Smooth muscle cell (in vitro differentiated cells): ENCODE results near the gene DNAH14. TPM values are rescaled to one million over a fixed set of nuclear protein-coding genes. Genes with fewer than 3 reads are reported as not detected.
"Not testable (repeated sequence)": the region's sequence is repeated elsewhere in the genome, so short reads cannot be mapped to it uniquely, and the experiment has no call there.

ENCODE experiments used
- DNase-seq: peaks from one replicate; lab custom pipeline; 2025; ENCODE audit not compliant: unreplicated experiment; lab: John Stamatoyannopoulos, UW
- H2AFZ ChIP-seq: fragments of 200-600 bp; sonication (generic); 2 replicates; pipeline ENCODE4 v1.6.0; 2016; ENCODE audit warnings: antibody characterized with exemption, low read depth, mild to moderate bottlenecking
- H3F3A ChIP-seq: fragments of 200-600 bp; sonication (generic); 2 replicates; pipeline ENCODE4 v1.6.0; 2017; ENCODE audit warnings: antibody characterized with exemption, low read depth
- H3K27ac ChIP-seq: fragments of 200-600 bp; sonication (generic); 2 replicates; pipeline ENCODE4 v1.5.1; 2016; ENCODE audit warnings: low read depth, mild to moderate bottlenecking
- H3K27me3 ChIP-seq: fragments of 200-600 bp; sonication (generic); 2 replicates; pipeline ENCODE4 v1.6.1; 2016; ENCODE audit warnings: low read depth, mild to moderate bottlenecking
- H3K36me3 ChIP-seq: fragments of 200-600 bp; sonication (generic); 2 replicates; pipeline ENCODE4 v1.5.1; 2016; ENCODE audit warnings: low read depth
- H3K4me1 ChIP-seq: fragments of 200-600 bp; sonication (generic); 2 replicates; pipeline ENCODE4 v1.5.1; 2016; ENCODE audit warnings: low read depth
- H3K4me2 ChIP-seq: fragments of 200-600 bp; sonication (generic); 2 replicates; pipeline ENCODE4 v1.6.0; 2016; ENCODE audit warnings: mild to moderate bottlenecking
- H3K4me3 ChIP-seq: fragments of 200-600 bp; sonication (generic); 2 replicates; pipeline ENCODE4 v1.5.1; 2016; ENCODE audit warnings: mild to moderate bottlenecking
- H3K79me2 ChIP-seq: fragments of 200-600 bp; sonication (generic); 2 replicates; pipeline ENCODE4 v1.6.0; 2016; ENCODE audit warnings: low read depth, mild to moderate bottlenecking
- H3K9ac ChIP-seq: fragments of 200-600 bp; sonication (generic); 2 replicates; pipeline ENCODE4 v1.6.0; 2016; ENCODE audit warnings: low read depth
- H3K9me3 ChIP-seq: fragments of 200-600 bp; sonication (generic); replicated peaks from 2 replicates; pipeline ENCODE4 v1.5.1; 2016; ENCODE audit warnings: low read depth
- H4K20me1 ChIP-seq: fragments of 200-600 bp; sonication (generic); 2 replicates; pipeline ENCODE4 v1.6.0; 2016; ENCODE audit warnings: low read depth
- WGBS: methylation state at CpG from one replicate; pipeline ENCODE4 v1.1.7; 2016; ENCODE audit warnings: low lambda C conversion rate; 5-methylcytosine and 5-hydroxymethylcytosine counted together
- polyA plus RNA-seq: library from polyadenylated mRNA; unstranded; fragments of >200 nt; fragmentation: Nextera tagmentation; extraction: Ambion mirVana; gene quantifications from 2 replicates; pipeline ENCODE4 v1.2.1, GENCODE V29; 2016
- total RNA-seq: library from RNA; depleted of rRNA; stranded (reverse); fragments of >200 nt; gene quantifications from 2 replicates; pipeline ENCODE4 v1.2.3, GENCODE V29; 2014
- TF ChIP-seq, protein P1 (sequence below): fragments of 200-600 bp; sonication (generic); IDR thresholded peaks from 2 replicates; pipeline ENCODE4 v1.5.1; 2017; ENCODE audit warnings: borderline replicate concordance, mild to moderate bottlenecking, antibody characterized with exemption; ENCODE audit not compliant: insufficient read depth, poor library complexity, severe bottlenecking

The DNAH14 gene
- 36.7 and 44.0 TPM in 2 replicates for total RNA-seq
- 9.4 and 13.1 TPM in 2 replicates for polyA plus RNA-seq

GRCh38 chr1:224929335-224930237 lies at the start of gene DNAH14:
Gene DNAH14 (plus strand): TSS chr1:224929675. CDS start chr1:224952703, 23,028 bp downstream.
- TF ChIP-seq, protein P1, sequence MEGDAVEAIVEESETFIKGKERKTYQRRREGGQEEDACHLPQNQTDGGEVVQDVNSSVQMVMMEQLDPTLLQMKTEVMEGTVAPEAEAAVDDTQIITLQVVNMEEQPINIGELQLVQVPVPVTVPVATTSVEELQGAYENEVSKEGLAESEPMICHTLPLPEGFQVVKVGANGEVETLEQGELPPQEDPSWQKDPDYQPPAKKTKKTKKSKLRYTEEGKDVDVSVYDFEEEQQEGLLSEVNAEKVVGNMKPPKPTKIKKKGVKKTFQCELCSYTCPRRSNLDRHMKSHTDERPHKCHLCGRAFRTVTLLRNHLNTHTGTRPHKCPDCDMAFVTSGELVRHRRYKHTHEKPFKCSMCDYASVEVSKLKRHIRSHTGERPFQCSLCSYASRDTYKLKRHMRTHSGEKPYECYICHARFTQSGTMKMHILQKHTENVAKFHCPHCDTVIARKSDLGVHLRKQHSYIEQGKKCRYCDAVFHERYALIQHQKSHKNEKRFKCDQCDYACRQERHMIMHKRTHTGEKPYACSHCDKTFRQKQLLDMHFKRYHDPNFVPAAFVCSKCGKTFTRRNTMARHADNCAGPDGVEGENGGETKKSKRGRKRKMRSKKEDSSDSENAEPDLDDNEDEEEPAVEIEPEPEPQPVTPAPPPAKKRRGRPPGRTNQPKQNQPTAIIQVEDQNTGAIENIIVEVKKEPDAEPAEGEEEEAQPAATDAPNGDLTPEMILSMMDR: no peak
- Histone ChIP-seq H3K27ac (no peak within 1 kb of the TSS), H3K79me2 (peaks cover 40% of the 10 kb centered on the region), H3K4me1 (peaks cover 5% of the 10 kb centered on the region), H3K27me3 (no peaks in the 10 kb centered on the region), H3K4me2 (peak within 1 kb of the TSS; percentile 88), H3K4me3 (peak within 1 kb of the TSS; percentile 65), H3K9me3 (peaks cover 18% of the 10 kb centered on the region), H3K36me3 (peaks cover 11% of the 10 kb centered on the region), H3K9ac (peak within 1 kb of the TSS; percentile 52), H4K20me1 (no peaks in the 10 kb centered on the region), H2AFZ (peak within 1 kb of the TSS; percentile 92), H3F3A (peaks cover 11% of the 10 kb centered on the region)
- 3% methylated on average over 65 of the region's 75 CpGs for WGBS
- DNase-seq: peak; percentile 23

DNA sequence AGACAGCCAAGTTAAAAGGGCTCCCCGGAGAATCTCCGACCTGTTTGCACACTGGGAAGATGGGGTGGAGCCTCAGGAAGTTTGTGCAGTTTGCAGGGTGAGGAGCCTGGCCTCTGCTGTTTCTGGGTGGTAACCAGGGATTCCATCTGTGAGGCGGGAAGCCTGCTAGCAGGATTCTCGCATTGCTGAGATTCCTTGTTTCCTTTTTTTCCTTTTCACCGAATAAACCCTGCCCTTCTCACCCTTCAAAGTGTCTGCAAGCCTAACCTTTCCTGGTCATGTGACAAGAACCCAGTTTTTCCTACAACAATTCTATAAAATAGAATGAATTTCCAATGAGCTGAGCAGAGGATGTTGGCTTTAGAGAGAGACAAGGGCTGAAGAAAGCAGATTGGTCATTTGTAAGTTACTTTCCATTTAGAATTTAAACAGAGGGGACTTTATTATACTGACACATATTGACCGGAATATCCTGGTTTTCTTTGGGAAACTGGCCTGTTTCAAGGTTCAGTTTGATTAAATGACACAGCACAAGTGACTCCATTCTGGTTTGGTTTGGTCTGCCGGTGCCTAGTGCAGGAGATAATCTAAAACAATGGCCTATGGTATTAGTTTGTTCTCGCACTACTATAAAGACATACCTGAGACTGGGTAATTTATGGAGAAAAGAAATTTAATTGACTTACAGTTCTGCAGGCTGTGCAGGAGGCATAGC lies 48.7 kb upstream of the DNAH14 start:
- H3K79me2 ChIP-seq: no peaks in the 10 kb centered on the region
- H3F3A ChIP-seq: peaks cover 26% of the 10 kb centered on the region
- H4K20me1 ChIP-seq: no peaks in the 10 kb centered on the region
- H3K4me3 ChIP-seq: no peak overlapping the region
- TF ChIP-seq, protein P1: no peak
- 36% methylated on average over 8 of the region's 8 CpGs for WGBS
- H3K4me1 ChIP-seq: peaks cover 34% of the 10 kb centered on the region
- no peak for DNase-seq
- no peak overlapping the region for H3K27ac ChIP-seq
- H3K9ac ChIP-seq: no peak overlapping the region
- peak overlapping the region; percentile 17 for H3K4me2 ChIP-seq
- no peaks in the 10 kb centered on the region for H3K36me3 ChIP-seq
- no peaks in the 10 kb centered on the region for H3K27me3 ChIP-seq
- no peaks in the 10 kb centered on the region for H3K9me3 ChIP-seq
- no peak overlapping the region for H2AFZ ChIP-seq

DNA sequence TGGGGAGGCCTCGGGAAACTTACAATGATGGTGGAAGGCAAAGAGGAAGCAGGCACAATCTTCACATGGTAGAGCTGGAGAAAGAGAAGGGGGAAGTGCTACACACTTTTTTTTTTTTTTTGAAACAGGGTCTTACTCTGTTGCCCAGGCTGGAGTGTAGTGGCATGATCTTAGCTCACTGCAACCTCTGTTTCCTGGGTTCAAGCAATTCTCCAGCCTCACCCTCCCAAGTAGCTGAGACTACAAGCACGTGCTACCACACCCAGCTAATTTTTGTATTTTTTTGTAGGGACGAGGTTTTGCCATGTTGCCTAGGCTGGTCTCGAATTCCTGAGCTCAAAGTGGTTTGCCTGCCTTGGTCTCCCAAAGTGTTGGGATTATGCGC lies 48.2 kb upstream of the DNAH14 start:
- Histone ChIP-seq H3F3A (peaks cover 26% of the 10 kb centered on the region), H3K4me1 (peaks cover 34% of the 10 kb centered on the region)
- not testable (repeated sequence) for H2AFZ ChIP-seq, H3K27me3 ChIP-seq, H4K20me1 ChIP-seq, H3K36me3 ChIP-seq, H3K79me2 ChIP-seq, H3K9ac ChIP-seq, H3K9me3 ChIP-seq, DNase-seq, H3K4me2 ChIP-seq, H3K27ac ChIP-seq, H3K4me3 ChIP-seq
- WGBS: 72% methylated on average over 5 of the region's 5 CpGs

- peaks cover 34% of the 10 kb centered on the region for H3K4me1 ChIP-seq
- no peak overlapping the region for H3K27ac ChIP-seq
- DNase-seq: no peak
- H3K4me2 ChIP-seq: peak overlapping the region; percentile 42
- no peak overlapping the region for H3K4me3 ChIP-seq
- no peaks in the 10 kb centered on the region for H3K27me3 ChIP-seq
- H2AFZ ChIP-seq: no peak overlapping the region
- TF ChIP-seq, protein P1: no peak
- H3F3A ChIP-seq: peaks cover 26% of the 10 kb centered on the region
- no peaks in the 10 kb centered on the region for H3K9me3 ChIP-seq
- H3K9ac ChIP-seq: no peak overlapping the region
- no peaks in the 10 kb centered on the region for H4K20me1 ChIP-seq
- no peaks in the 10 kb centered on the region for H3K36me3 ChIP-seq
- H3K79me2 ChIP-seq: no peaks in the 10 kb centered on the region
Observed at GRCh38 chr1:224881762-224882211, 47.7 kb upstream of the DNAH14 start.
